GM12874 (cell line): ENCODE results near the gene INPP5D.

Experiments used
- CTCF ChIP-seq: IDR thresholded peaks from 2 replicates; pipeline ENCODE4 v1.5.1; 2011; ENCODE audit warnings: low read depth, mild to moderate bottlenecking, control low read depth, low read length, moderate library complexity; ENCODE audit not compliant: insufficient read depth

INPP5D gene

DNA sequence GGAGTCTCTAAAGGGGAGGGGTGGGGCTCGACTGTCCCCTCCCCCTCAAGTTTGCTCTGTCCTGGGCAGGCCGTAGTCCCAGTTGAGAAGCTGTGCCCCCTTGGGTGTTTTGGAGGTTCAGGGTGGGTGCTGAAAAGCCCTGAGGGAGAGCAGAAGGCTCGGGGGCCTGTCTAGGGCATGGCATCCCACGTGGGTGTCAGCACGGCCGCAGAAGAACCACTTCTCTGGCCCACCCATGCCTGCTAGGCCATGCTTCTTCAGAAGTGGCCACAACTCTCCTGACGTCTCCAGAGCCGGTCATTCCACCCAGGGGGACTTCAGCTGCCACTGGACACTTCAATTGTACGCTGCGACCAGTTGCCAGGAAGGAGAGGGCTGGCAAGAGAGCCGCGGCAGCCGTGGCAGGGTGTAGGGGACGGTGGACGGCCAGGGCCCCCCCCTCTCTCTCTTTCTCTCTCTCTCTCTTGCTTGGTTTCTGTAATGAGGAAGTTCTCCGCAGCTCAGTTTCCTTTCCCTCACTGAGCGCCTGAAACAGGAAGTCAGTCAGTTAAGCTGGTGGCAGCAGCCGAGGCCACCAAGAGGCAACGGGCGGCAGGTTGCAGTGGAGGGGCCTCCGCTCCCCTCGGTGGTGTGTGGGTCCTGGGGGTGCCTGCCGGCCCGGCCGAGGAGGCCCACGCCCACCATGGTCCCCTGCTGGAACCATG is at the start of gene INPP5D:
Gene INPP5D (plus strand): TSS at position 546 of the 704 bp plus-strand sequence. CDS start 137 bp downstream, at position 683.
- 0 out of 2 replicates have a peak, but pooled peaks have one; percentile 21 for TF ChIP-seq CTCF

- no peak for TF ChIP-seq CTCF
Measured at GRCh38 chr2:233010569-233011267, 49.4 kb upstream of the INPP5D start.

- TF ChIP-seq CTCF, result no peak
Measured at GRCh38 chr2:233011268-233011650, 48.9 kb upstream of the INPP5D start.

GRCh38 chr2:233011702-233012131 is 48.4 kb upstream of the INPP5D start:
- TF ChIP-seq CTCF, result no peak

DNA sequence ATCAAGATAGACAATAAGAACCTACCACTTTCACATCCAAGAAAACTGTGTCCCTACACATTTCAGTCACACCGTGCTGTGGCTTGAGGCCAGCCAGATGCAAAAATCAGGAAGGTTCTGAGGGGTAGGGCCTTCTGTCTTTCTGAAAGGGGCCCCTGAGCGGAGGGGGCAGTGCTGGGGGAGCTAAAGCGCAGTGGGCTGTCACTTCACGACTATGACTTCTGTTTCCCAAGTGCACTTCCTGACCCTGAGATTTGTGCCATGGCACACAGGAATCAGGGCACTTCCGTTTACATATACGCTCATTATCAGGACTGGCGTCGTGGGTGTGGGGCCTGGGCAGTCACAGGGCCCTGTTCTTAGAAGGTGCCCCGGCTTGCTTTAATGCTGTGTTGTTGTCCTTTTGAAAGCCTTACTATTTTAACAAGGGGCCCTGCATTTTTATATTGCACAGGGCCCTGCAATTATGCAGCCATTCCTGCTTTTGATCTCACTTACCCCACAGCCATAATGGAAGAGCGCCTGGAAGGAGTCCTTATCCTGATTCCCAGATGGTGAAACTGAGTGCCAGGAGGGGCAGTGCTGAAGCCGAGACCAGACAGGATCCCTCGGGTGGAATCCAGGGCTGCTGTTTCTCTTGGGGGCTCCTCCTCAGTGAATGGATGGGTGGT is 47.7 kb upstream of the INPP5D start:
- TF ChIP-seq CTCF, result no peak

- no peak for TF ChIP-seq CTCF
Measured at GRCh38 chr2:233013027-233013461, 47.1 kb upstream of the INPP5D start, which contains the start of gene NGEF. Gene NGEF, minus strand, starts transcription at chr2:233013256. Its CDS starts 38,366 bp downstream, at chr2:232974890.

DNA sequence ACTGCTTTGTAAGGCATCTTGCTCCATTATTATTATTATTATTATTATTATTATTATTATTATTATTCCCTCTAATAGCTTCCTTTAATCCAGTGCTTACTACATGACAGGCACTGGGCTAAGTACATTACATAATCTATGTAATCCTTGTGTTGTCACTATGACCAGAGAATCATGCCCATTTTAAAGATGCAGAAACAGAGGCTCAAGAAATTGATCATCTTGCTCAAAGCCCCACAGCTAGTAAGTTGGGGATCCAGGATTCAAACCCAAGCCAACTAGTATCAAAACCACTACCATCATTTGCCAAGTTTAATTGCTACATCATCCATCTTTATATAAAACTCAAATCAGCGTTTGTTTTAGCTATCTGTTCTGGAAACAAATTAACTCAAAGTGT is 46.5 kb upstream of the INPP5D start:
- TF ChIP-seq CTCF, result no peak
